Suprapubic skin (tissue), 4 donors: ENCODE data around the gene TFDP1. TPM values are rescaled to one million over a fixed set of nuclear protein-coding genes. Genes with fewer than 3 reads are reported as not detected.

Experiments used
- DNase-seq, 2 donors: peaks; one replicate each; pipeline ENCODE4 v3.0.0-alpha.2; 2019; ENCODE audit warnings: low spot score in 2 of 2
- H3K27ac ChIP-seq: fragments of 200-600 bp; sonication (generic); one replicate; pipeline ENCODE4 v1.5.1; 2019
- H3K27me3 ChIP-seq: fragments of 200-600 bp; sonication (generic); one replicate; pipeline ENCODE4 v1.5.1; 2019
- H3K36me3 ChIP-seq: fragments of 200-600 bp; sonication (generic); one replicate; pipeline ENCODE4 v1.5.1; 2019
- H3K4me1 ChIP-seq: fragments of 200-600 bp; sonication (generic); one replicate; pipeline ENCODE4 v1.5.1; 2019
- H3K4me3 ChIP-seq: fragments of 200-600 bp; sonication (generic); one replicate; pipeline ENCODE4 v1.5.1; 2019; ENCODE audit warnings: mild to moderate bottlenecking
- H3K9me3 ChIP-seq: fragments of 200-600 bp; sonication (generic); one replicate; pipeline ENCODE4 v1.5.1; 2019
- EP300 ChIP-seq: sonication (generic); formaldehyde crosslinking; IDR thresholded peaks from one replicate; pipeline ENCODE4 v1.6.1; 2017; ENCODE audit warnings: antibody characterized with exemption
- POLR2A ChIP-seq, 2 donors: fragments of 450-650 bp; IDR thresholded peaks; one replicate each; pipeline ENCODE4 v1.6.1; 2017; ENCODE audit warnings: antibody characterized with exemption in 2 of 2, mild to moderate bottlenecking in 2 of 2, moderate library complexity in 2 of 2
- POLR2AphosphoS5 ChIP-seq, 3 donors: sonication (generic); formaldehyde crosslinking; IDR thresholded peaks; one replicate each; pipeline ENCODE4 v1.6.1; 2017; ENCODE audit warnings: antibody characterized with exemption in 3 of 3
- WGBS: methylation state at CpG from one replicate; pipeline ENCODE4 v1.1.5; 2018; 5-methylcytosine and 5-hydroxymethylcytosine counted together
- total RNA-seq, 4 donors: library from RNA; depleted of rRNA; stranded (reverse); fragments of >200 nt; gene quantifications; one replicate each; pipeline ENCODE4 v1.1.0, GENCODE V29; 2016
- TF ChIP-seq, protein P1 (sequence below), 2 donors: fragments of 200-600 bp in 1 of 2; fragments of 450-650 bp in 1 of 2; sonication (generic) in 1 of 2; IDR thresholded peaks; one replicate each; pipeline ENCODE4 v1.5.1; 2016 to 2019; ENCODE audit warnings: antibody characterized with exemption in 2 of 2, mild to moderate bottlenecking in 1 of 2, moderate library complexity in 1 of 2

The TFDP1 gene
- total RNA-seq, 4 donors from 2014 or later: 47.5 to 63.3 (median 52.0) TPM

- no peaks in the 10 kb centered on the region for H3K27me3 ChIP-seq
- H3K9me3 ChIP-seq: no peaks in the 10 kb centered on the region
- TF ChIP-seq EP300 (no peak), POLR2A (IDR thresholded peaks at IDR 0.05) (no peak), POLR2AphosphoS5 (IDR thresholded peaks at IDR 0.05) (no peak)
- TF ChIP-seq, protein P1, sequence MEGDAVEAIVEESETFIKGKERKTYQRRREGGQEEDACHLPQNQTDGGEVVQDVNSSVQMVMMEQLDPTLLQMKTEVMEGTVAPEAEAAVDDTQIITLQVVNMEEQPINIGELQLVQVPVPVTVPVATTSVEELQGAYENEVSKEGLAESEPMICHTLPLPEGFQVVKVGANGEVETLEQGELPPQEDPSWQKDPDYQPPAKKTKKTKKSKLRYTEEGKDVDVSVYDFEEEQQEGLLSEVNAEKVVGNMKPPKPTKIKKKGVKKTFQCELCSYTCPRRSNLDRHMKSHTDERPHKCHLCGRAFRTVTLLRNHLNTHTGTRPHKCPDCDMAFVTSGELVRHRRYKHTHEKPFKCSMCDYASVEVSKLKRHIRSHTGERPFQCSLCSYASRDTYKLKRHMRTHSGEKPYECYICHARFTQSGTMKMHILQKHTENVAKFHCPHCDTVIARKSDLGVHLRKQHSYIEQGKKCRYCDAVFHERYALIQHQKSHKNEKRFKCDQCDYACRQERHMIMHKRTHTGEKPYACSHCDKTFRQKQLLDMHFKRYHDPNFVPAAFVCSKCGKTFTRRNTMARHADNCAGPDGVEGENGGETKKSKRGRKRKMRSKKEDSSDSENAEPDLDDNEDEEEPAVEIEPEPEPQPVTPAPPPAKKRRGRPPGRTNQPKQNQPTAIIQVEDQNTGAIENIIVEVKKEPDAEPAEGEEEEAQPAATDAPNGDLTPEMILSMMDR (IDR thresholded peaks at IDR 0.05): no peak
- H3K4me3 ChIP-seq: no peak overlapping the region
- no peak overlapping the region for H3K27ac ChIP-seq
- WGBS: 91% methylated on average over 15 of the region's 15 CpGs
- DNase-seq: no peak
- peaks cover 22% of the 10 kb centered on the region for H3K36me3 ChIP-seq
- no peaks in the 10 kb centered on the region for H3K4me1 ChIP-seq
Observed at GRCh38 chr13:113602291-113602988, 17.9 kb downstream of the TFDP1 start.

DNA sequence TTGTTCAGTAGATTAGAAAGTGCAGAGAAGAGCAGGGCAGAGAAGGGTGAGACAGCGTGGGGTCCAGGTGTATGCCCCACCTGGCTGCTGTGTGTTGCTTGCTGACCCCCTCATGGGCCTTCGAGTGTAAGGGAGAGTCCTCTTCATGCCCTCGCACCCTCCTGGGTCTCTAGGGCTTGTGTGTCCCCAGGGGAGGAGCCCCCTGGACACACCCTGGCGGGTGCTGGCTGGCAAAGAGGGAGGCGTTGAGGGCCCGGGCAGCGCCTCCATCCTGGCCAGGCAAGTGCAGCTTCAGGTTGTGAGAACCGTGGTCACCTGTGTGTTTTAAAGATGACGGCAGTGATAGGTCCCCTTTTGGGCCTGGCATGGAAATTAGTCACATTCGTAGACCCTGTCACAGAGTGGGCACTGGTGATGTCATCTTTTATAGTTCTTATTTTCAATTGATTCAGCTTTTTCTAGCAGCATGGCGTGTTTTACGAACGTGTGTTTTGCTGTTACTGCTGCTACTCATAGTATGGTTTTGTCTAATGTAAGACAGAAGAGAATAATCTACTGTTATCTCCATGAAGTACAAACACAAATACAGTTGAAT lies 18.7 kb downstream of the TFDP1 start:
- H3K27me3 ChIP-seq: no peaks in the 10 kb centered on the region
- H3K36me3 ChIP-seq: peaks cover 18% of the 10 kb centered on the region
- TF ChIP-seq EP300: no peak
- TF ChIP-seq, protein P1 (IDR thresholded peaks at IDR 0.05): no peak
- TF ChIP-seq POLR2AphosphoS5 (IDR thresholded peaks at IDR 0.05): no peak
- TF ChIP-seq POLR2A (IDR thresholded peaks at IDR 0.05): no peak
- no peaks in the 10 kb centered on the region for H3K9me3 ChIP-seq
- H3K27ac ChIP-seq: no peak overlapping the region
- 81% methylated on average over 10 of the region's 13 CpGs for WGBS
- H3K4me3 ChIP-seq: no peak overlapping the region
- H3K4me1 ChIP-seq: no peaks in the 10 kb centered on the region
- DNase-seq: no peak

- H3K4me3 ChIP-seq: no peak overlapping the region
- no peaks in the 10 kb centered on the region for H3K27me3 ChIP-seq
- peaks cover 24% of the 10 kb centered on the region for H3K36me3 ChIP-seq
- WGBS: 100% methylated on average over 1 of the region's 1 CpG
- no peak for DNase-seq
- no peak overlapping the region for H3K27ac ChIP-seq
- TF ChIP-seq, protein P1 (IDR thresholded peaks at IDR 0.05): no peak
- TF ChIP-seq POLR2A (IDR thresholded peaks at IDR 0.05): no peak
- H3K4me1 ChIP-seq: no peaks in the 10 kb centered on the region
- H3K9me3 ChIP-seq: no peaks in the 10 kb centered on the region
Observed at GRCh38 chr13:113604186-113604585, 19.6 kb downstream of the TFDP1 start.

GRCh38 chr13:113605461-113605860 lies 20.9 kb downstream of the TFDP1 start:
- Histone ChIP-seq H3K4me1 (no peaks in the 10 kb centered on the region), H3K4me3 (no peak overlapping the region), H3K36me3 (peaks cover 23% of the 10 kb centered on the region), H3K27ac (no peak overlapping the region), H3K9me3 (no peaks in the 10 kb centered on the region), H3K27me3 (no peaks in the 10 kb centered on the region)
- DNase-seq: no peak
- TF ChIP-seq, protein P1 (IDR thresholded peaks at IDR 0.05): no peak
- TF ChIP-seq POLR2AphosphoS5 (IDR thresholded peaks at IDR 0.05) (no peak), EP300 (no peak), POLR2A (IDR thresholded peaks at IDR 0.05) (no peak)
- 97% methylated on average over 7 of the region's 8 CpGs for whole genome bisulfite sequencing

GRCh38 chr13:113605866-113606438 lies 21.4 kb downstream of the TFDP1 start:
- Histone ChIP-seq H3K36me3 (peaks cover 24% of the 10 kb centered on the region), H3K27me3 (no peaks in the 10 kb centered on the region), H3K27ac (no peak overlapping the region), H3K9me3 (no peaks in the 10 kb centered on the region), H3K4me3 (no peak overlapping the region), H3K4me1 (no peaks in the 10 kb centered on the region)
- DNase-seq: no peak
- WGBS: 95% methylated on average over 34 of the region's 34 CpGs
- TF ChIP-seq, protein P1 (IDR thresholded peaks at IDR 0.05): no peak
- TF ChIP-seq EP300: no peak
- TF ChIP-seq POLR2AphosphoS5 (IDR thresholded peaks at IDR 0.05): no peak
- no peak for TF ChIP-seq POLR2A (IDR thresholded peaks at IDR 0.05)
